GM18499 (cell line): ENCODE measurements around the gene ZMYND10.
A peak's percentile ranks its signal among the peaks of the same experiment; 100 is the strongest.

ENCODE experiments used
- ATAC-seq: cut with Tn5 transposase; IDR thresholded peaks from one replicate; pipeline ENCODE4 v1.9.1; 2021; ENCODE audit warnings: moderate number of reproducible peaks; ENCODE audit not compliant: insufficient read depth, unreplicated experiment

Gene ZMYND10

DNA sequence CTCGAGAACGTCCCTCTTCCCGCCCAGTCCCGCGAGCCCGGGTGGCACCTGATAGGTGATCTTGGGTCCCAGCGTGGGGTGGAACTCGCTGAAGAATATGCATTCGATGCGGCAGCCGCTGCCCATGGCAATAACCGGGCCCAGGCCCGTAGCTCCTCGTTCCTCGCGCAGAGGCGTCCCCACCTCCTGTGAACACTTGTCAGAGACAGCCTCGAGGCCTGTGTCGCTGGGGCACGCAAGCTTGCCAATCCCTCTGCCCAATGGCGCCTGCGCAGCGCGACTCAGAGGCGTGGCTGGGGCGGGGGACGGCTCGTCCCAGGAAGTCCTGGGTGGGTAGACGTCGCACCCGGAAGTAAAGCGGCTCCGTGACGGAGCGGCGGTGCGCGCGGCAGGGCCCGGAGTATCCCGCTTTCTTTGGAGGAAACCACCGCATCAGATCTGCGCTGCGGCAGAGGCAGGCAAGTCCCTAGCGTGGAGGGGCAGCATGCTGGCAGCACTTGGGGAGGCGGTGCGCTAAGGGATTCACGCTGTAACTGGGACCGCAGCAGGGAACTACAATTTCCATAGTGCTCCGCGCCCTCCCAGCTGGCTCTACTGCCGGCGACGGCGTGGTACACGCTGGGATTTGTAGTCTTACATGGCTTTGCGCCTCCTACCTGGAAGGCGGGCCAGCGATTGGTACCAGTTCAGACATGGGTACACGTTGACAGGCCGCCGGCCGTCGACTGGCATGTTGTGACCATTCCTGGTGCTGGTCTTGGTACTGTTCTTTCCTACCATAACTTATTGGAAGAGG is 5.2 kb upstream of the ZMYND10 start, which contains the start of the genes CYB561D2 and NPRL2:
Gene CYB561D2 (plus strand): TSS at position 336 of the 796 bp plus-strand sequence. CDS start 572 bp downstream, outside the sequence.
Gene NPRL2 (minus strand): TSS at position 249 of the 796 bp plus-strand sequence. CDS start 123 bp downstream, at position 126.
- ATAC-seq, result peak; percentile 44

DNA sequence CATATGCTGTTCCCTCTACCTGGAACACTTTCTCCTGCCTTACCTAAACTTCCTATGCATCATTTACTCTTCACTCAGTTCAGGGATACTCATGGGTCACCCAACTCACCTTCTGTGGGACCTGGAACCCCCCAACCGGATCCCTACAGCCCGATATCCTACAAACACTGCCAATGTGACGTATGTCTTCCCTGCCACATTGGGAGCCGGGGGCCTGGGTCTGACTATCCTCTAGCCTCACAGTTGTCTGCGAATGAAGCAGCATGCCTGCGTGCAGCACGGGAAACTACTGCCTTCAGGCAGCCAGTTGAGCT is 4.6 kb upstream of the ZMYND10 start:
- no peak for ATAC-seq

DNA sequence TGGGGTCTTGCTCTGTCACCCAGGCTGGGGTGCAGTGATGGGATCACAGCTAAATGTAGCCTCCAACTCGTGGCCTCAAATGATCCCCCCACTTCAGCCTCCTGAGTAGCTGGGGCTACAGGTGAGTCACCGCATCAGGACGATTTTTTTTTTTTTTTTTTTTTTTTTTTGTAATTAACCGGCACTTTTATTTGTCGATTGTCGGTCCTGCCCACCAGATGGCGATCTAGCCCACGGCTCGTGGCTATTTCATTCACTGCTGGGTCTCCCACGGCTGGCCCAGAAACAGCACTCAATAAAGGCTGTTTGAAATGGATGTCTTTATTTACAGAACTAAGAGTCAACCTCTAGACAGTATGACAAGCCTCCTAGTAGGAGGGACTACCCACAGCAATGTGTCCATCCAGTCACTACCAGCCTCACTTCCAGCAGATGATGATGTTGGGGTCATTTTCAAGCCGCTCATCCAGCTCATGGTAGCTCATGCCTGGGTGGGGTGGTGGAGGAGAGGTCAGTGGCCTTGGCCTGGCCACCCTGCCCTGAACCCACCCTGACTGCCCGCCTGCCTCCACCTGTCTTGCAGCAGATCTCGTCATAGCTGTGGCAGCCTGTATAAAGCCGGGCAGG is 1.8 kb upstream of the ZMYND10 start:
- ATAC-seq, result no peak

DNA sequence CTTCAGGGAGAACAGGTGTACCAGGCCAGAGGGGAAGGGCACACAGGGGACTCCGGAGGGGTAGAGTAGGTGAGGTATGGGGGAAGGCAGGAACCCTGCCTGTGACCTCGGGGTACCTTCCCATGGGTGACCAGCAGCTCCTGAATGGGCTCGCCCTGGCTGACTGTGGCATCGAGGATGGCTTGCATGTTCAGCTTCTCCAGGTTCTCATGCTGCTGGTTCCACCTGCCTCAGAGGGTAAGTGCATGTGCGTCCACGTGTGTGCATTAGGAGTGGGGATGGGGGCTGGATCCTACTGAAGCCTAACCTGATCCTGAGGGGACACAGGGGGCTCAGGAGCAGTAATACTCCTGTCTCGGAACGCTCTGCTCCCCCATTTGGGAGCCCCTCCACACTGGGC is 524 bp downstream of the ZMYND10 start:
- ATAC-seq, result no peak

DNA sequence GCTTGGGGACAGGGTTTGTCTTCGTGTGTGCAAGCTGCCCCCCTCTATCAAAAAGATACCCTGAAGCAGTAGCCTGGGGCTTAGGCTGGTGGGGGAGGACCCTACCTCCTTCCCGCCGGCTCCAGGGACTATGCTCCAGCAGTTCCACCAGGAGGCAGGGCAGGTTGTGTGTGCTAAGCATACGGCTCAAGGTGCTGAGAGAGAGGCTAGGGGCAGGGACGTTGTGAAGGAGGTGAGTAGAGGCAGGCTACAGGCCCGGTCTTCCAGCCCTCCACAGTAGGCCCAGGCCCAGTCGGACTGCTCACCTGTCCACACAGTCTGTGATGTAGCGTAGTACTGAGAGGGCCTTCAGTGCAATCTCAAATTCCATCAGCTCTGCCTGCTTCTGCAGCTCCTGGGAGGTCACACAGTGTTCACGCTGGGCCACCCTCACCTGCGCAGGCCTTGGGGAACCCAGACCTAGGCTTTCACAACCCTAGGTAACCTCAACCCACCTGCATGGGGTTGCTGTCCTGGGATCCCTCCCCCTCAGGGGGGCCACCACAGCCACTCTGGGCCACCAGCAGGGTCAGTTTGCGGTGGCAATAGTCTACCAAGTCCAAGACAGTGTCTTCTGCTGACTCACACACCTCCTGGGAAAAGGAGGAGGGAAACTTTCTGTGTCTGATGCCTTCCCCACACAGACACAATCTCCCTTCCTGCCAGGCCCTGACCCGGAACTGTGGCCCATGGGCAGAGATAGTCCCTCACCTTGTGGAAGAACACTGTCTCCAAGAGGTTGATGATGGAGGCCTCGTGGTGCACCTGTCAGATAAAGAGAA is 2.5 kb downstream of the ZMYND10 start:
- ATAC-seq, result no peak

DNA sequence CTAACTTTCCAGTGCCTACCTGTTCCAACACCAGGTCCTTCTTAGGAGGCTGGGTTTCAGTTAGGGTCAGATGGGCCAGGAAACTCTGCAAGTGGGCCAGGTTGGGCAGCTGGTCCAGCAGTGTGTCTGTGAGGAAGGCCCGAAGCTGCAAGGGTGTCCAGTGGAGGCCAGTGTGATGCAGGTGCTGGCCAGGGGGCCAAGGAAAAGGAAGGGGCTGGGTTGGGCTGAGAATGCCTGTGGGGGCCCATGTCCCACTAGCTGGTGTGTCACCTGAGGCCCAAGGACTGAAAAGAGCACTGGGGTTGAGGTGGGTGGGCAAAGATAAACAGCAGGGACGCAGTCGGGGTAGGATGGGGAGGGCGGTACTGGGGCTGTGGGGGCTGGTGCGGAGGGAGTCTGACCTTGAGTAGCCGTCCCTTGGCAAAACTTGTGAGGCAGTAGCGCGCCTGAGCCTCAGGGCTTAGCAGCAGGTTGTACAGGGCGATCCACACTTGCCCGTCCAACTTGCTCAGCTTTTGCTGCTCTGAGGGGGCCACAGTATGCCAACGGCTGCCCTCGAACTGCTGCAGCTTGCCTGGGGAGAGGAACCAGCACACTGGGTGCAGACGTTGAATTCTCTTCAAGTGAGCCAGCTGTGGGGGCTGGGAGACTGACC is 3.4 kb downstream of the ZMYND10 start:
- ATAC-seq, result no peak

DNA sequence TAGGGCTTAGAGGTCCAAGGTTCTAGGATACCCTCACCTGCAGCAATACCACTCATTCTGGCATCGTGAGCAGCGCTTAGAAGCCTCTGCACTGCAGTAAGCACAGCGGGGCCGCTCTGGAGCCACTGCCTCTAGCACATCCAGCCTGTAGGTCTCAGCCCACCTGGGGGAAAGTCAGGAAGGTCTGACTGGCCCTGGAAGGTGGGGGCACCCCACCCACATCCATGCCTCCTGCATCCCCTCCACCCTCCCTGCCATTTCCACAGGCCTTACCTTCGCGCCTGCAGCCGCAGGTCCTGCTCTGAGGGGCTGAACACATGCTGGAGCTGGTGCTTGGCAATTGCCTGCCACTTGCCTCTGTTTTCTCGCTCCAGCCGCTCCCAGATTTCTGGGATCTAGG is 4.0 kb downstream of the ZMYND10 start:
- no peak for ATAC-seq

DNA sequence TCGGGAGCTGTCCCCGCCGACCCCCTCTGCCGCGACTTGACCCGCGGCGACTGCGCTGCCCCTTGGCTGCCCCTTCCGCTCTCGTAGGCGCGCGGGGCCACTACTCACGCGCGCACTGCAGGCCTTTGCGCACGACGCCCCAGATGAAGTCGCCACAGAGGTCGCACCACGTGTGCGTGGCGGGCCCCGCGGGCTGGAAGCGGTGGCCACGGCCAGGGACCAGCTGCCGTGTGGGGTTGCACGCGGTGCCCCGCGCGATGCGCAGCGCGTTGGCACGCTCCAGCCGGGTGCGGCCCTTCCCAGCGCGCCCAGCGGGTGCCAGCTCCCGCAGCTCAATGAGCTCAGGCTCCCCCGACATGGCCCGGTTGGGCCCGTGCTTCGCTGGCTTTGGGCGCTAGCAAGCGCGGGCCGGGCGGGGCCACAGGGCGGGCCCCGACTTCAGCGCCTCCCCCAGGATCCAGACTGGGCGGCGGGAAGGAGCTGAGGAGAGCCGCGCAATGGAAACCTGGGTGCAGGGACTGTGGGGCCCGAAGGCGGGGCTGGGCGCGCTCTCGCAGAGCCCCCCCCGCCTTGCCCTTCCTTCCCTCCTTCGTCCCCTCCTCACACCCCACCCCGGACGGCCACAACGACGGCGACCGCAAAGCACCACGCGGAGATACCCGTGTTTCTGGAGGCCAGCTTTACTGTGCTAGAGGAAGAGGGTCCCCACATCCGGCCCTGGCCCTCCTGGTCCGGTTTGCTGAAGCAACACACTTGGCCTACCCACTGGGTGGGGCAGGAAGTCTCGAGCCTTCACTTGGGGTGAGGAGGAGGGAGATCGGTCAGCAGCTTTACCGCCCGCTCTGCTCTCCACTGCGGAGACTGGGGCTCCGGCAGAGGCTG is 4.8 kb downstream of the ZMYND10 start, which contains the start of gene RASSF1:
Gene RASSF1 (minus strand): TSS at position 389 of the 882 bp plus-strand sequence. CDS start 31 bp downstream, at position 358.
- no peak for ATAC-seq

DNA sequence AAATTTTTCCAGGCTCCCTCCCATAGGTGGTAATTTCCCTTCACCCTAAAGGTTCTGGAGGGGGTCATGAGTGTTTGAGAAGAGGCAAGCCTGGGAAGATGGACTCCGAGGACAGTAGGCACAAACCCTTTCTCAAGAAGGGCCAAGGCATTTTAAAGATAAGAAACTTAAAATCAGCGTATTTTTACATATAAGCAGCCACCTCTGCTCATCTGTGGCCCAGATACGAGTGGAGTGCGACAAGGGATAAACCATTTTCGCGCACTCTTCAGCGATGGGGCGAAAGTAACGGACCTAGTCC is 5.4 kb downstream of the ZMYND10 start:
- ATAC-seq, result no peak

DNA sequence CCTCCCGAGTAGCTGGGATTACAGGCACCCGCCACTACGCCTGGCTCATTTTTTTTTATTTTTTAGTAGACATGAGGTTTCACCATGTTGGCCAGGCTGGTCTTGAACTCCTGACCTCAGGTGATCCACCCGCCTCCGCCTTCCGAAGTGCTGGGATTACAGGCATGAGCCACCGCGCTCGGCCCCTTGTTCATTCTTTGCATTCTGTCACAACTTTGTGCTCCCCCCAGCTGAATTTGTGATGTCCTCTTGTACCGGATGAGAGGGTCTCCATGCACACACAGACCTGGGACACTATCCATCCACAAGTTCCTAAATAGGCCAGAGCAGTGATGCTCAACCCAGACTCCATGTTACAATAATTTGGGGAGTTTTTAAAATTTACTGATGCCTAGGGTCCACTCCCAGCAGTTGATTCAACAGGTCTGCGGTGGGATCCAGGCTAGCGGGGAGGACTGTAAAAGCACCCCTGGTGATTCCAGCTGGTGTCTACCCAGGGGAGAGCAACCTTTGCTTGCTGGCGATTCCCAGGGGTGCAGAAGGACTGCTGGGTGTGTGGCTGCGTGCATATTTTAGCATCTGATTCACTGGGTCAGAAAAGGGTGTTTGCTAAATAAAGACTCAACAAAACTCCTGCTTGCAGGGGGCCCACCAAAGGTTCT is 5.9 kb downstream of the ZMYND10 start:
- ATAC-seq, result no peak

DNA sequence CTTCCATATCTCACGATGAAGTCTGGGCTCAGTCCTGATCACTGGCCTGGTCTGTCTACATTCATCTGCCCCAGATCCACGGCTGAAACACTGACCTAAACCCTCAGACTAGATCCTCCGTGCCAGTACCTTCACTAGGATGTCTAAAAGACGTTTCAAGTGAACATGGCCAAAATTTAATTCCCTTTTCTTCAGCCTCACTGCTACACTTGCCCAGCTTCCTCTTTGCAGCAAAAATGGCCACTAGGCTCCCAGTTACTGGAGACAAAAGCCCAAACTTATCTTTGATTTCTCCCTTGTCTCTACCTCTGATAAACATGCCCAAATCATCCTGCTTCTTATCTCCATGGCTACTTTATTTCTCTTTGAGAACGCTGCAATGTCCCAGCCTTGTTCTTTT is 6.6 kb downstream of the ZMYND10 start:
- no peak for ATAC-seq

DNA sequence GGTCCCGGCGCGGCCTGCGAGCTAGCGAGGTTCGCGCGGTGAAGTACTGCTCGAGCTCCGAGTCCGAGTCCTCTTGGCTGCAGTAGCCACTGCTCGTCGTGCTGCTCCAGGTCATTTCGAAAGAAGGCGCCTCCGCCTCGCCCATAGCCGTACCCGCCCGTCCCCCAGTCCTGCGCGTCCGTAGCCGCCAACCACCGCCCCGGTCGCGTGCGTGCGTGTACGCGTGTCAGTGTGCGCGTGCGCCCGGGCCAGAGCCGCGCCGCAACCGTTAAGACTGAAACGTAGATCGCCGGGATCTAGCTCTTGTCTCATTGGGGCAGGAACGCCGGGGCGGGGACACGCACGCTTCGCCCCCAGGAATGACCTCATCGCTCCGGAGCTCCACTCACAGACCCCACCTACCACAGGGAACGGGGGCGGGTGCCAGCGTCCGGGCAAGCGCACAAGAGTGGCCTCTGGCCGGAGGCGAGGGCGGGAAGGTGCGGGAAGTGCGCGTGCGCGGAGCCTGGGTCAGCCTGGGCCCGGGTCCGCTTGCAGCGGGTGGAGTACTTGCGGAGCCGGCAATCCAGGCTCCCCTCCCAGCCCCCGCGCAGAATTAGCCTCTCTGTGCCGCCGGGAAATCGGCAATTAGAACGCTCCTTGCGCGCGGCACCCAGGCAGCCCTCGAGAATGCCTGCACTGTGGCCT is 8.2 kb downstream of the ZMYND10 start:
- ATAC-seq, result peak; percentile 64

DNA sequence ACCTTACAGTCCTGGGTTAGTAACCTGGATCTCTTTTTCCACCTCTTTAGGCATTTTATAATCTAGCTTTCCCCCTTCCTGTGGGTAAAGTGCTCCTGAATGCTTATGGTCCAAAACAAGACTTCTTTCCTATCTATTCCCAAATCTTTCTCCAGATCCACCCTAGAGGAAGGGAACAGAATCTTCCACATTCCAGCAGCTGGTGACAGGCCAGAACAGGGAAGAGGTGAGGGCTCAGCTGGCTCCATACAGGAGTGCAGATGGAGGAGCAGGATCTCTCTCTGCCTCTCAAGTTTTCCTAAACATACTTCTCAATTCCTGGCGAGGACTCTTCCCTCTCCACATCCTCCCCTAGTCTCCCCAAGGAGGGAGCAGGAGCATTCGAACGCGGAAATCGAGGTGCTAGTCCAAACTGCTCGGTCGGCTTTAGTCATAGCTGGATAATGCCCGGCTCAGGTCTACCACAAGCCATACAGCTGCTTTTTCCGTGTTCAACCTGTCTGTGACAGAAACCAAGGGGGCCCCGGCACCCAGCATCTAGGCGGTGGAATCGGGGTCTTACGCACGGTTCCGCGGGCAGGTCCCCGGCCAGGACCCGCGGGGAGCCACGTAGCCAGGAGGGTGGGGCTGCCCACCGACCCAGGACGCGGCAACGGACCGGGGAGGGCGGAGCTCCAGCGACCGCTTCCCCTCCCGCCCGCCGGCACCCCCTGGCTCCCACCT is 8.9 kb downstream of the ZMYND10 start:
- ATAC-seq, result no peak

DNA sequence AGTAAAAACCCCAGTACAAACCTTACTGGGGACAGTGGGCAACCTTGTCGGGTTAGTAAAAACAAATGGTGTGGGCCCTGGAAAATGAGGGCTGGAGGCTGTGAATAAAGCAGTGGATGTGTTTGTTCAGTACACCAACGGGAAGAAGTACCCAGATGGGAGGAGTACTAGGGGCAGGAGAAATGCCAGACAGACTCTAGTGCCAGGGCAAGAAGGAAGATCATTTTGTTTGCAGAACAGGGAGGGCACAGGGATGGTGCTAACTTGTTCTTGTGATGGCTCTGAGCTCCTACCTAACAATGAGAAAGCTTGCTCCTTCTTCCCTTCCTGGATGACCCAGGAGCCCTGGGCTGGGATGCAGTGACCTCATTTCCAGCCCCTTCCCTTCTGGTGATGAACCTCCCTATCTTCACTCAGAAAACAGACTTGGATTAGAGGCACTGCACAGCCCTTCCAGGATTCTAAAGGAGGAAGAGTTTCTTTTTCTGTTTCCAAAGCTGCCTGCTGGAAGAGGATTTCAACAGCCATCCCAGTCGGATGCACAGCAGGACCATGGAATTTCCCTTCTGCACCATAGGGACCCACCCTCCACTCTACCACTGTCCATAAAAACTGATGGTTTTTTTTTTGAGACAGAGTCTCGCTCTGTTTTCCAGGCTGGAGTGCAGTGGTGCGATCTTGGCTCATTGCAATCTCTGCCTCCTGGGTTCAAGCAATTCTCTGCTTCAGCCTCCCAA is 11.0 kb downstream of the ZMYND10 start:
- ATAC-seq, result no peak

DNA sequence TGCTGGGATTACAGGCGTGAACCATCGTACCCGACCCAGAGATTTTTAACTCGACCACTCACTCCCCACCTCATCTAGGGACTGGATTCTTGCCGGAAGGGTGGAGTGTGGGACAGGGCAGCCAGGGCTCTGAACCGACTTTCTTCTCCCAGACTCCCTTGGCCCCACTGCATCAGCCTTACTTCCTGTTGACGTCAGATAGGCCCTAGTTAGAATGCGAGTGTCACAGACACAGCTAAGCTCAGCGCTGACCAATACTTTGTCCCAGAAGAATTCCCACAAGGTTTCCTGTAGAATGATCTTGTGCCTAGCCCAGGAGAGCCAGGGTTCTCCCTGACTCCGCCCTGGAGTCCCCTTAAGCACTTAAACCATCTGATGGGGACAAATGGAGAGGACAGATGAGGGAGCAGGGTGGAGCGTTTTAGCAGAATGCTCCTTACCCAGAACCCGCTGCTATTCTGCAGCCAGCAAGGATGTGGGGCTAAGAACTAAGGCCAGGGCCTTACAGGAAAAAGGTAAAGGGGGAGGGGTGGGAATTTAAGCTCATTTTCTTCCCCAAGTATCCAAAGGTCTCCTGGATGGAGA is 11.7 kb downstream of the ZMYND10 start:
- no peak for ATAC-seq

DNA sequence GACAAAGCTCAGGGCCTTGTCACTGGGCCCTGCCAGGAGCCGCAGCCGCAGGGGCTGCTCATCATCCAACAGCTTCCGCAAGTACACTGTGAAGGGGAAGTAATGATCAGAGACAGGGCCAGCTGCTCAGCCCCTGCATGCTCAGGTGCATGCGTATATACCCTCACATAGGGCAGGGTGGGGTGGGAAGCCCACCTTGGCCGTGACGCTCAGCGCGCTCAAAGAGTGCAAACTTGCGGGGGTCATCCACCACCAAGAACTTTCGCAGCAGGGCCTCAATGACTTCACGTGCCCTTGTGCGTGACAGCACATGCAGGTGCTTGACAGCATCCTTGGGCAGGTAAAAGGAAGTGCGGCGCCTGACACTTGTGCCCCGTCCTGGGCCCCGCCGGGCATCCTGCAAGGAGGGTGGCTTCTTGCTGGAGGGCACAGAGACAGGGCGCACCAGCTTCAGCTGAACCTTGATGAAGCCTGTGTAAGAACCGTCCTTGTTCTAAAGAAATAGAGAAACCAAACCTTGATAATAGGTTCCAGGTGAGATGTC is 14.1 kb downstream of the ZMYND10 start:
- no peak for ATAC-seq

DNA sequence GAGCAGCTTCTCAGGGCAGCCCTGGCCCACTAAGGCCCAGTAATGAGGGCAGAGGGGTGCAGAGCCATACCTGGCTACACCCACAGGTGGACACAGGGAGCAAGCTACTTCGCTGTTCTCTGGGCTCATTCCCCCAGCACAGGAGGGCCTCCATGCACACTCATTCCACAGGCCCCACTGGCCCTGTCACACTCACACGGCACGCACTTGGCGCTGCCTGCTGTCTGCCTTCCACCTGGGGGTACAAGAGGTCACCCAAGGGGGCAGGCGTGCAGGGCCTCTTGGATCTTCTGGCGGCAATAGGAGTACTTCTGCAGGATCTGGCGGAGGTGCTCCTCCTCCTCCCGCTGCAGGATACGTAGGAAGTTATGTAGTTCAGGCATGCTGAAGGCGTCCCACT is 15.2 kb downstream of the ZMYND10 start:
- ATAC-seq, result no peak
